Medulla oblongata (tissue), 1 donor: ENCODE measurements around the gene MEOX1.
A peak's percentile ranks its signal among the peaks of the same experiment; 100 is the strongest.

Source experiments
- DNase-seq: peaks from one replicate; pipeline ENCODE4 v3.0.0-alpha.2; 2015; ENCODE audit errors: extremely low spot score

The MEOX1 gene

DNA sequence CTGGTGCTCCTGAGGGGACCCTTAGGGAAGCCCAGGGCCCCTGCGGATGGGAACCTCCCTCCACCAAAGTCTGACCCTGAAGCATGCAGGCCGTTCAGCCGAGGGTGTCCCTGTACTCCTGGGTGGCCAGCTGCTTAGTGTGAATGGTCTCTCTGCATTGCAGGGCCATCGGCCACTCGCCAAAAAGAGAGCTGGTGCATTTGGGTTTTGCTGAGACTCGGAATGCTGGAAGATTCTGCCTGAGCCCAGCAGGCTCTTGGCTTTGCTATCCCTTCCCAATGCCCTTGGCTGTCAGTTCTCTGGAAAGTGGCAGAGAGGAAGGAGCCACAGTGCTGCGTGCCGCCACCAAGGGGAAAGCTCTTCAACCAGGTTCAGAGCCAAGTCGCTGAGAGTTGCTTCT, 2.8 kb downstream of the MEOX1 start:
- peak; percentile 55 for DNase-seq

DNA sequence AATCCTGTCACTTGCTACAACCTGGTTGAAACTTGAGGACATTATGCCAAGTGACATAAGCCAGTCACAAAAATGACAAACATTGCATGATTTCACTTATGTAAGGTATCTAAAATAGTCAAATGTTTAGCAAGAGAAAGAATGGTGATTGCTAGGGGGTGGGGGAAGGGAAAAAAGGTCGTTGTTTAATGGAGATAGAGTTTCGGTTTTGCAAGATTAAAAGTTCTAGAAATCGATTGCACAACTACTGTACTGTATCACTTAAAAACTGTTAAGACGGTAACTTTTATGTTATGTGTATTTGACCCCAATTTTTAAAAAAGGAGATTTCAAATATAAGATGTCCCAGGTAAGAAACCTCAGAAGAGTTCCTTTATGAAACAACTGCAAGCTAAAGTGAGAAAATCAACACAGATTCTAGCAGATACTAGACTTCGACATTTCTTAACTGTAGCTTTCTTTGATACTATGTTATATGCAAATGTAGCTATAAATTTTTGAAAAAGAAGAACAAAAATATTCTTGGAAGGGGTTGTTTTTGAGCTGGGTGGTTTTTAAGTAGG, 5.9 kb downstream of the MEOX1 start:
- no peak for DNase-seq

DNA sequence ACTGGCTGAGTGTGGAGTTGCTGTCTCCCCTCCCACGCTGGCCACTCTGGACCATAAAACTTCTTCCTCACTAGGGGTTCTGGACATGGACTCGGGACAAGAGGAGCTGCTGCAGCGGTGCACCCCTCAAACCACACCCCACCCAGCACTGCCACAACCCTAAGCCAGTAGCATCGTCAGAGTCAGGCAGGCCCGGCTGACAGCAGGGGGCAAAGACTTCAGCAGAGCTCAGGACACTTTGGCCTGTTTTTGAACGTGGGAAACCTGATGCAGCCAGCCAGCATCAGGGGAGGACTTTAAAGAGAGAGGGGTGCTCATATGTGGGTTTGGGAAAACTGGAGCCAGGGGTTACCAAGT, 9.6 kb downstream of the MEOX1 start:
- no peak for DNase-seq

- no peak for DNase-seq
Observed at GRCh38 chr17:43650471-43650870, 11.3 kb downstream of the MEOX1 start.

DNA sequence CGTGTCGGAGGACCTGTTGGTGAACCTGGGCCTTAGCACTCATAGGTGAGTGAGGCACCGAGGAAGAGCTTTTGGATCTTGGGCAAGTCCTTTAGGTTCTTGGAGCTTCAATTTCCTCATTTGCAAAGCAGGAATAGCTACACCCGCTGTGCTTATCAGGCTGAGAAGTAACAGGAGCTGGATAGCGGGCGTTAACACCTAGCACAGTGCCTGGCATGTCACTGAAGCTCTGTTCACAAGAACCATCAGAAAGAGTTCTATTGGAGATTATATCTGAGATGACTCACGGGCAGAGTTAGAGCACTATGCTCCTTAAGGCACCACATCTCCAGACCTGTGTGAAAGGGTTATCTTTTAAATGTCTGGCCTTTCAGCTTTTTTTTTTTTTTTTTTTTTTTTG, 12.8 kb downstream of the MEOX1 start:
- no peak for DNase-seq

DNA sequence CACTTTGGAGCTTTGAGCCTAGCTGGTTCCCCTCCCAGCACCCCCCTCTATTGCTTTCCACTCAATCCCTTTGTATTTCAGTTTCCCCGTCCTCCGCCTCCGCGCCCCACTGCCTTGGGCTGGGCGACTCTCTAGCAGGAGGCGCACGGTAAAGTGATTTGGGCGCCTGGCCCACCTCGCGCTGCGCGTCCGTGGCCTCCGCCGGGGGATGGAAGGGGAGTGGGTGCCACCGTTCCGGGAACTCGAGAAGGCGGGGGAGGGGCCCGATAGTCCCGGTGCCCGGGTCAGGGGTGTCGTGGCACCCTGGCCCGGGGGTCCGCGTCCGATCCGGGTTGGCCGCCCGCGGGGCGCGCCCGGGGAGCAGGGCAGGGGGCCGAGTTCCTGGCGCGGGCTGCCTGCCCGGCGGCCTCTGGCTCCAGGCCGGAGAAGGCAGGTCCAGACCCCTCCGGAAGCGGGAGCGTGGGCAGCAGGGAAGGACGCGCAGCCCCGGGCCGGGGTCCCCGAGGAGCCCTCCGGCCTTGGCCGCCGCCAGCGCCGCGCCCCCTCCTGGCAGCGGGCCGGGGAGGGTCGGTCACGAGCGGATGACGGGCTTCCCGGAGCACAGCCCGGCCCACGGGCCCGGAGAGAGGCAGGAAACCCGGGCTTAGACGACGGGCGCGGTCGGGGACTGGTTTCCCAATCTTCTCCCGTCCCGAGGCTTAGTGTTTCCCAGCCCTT, 15.8 kb downstream of the MEOX1 start:
- DNase-seq = no peak

DNA sequence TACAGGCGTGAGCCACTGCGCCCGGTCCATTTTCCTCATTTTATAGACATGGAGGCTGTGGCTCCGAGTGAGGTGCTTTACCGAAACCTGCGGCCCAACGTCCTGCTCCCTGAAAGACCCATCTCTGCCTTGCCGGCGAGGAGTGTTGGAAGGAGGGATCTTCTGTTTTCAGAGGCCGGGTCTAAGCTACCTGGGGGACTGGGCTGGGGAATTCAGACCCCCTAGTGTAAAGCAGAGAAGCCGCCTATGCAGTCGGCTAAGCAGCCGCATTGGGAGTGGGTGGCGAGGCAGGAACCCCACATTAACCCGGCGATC, 16.3 kb downstream of the MEOX1 start:
- no peak for DNase-seq

- no peak for DNase-seq
Observed at GRCh38 chr17:43644081-43644480, 17.6 kb downstream of the MEOX1 start.

- no peak for DNase-seq
Observed at GRCh38 chr17:43641416-43641815, 20.3 kb downstream of the MEOX1 start.

GRCh38 chr17:43640491-43641252, 21.1 kb downstream of the MEOX1 start:
- DNase-seq = no peak

DNA sequence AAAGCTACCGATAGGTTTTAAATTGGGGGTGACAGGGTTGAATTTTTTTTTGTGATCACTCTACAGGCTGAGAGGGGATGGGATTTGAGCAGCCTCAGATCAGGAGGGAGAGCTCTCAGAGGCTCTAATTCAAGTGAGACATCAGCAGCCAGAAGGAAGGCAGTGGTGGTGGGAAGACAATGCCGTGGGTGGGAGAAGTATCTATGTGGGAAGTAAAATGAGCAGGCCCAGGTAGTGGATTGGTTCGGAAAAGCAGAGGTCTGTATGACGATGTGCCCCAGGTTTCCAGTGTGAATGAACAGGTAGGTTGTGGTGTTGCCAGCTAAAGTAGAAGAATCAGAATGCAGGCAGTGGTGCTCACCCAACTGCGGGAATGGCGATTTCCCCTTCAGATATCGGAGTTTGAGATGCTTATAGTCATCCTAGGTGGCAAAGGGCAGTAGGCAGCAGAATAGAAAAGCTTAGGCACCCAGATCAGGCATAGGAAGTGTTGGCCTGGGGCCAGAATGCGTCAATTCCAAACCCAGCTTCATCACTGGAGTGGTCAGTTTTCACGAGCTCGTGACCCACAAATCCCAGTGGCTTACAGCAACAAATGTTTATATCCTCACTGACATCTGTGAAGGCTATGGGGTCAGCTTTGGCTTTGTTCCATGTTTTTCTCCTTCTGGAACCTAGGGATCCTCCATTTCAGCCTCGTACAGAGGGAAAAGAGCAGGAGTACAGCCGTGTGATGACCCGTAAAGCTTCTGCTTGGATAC, 24.0 kb downstream of the MEOX1 start:
- no peak for DNase-seq

GRCh38 chr17:43636426-43636825, 25.3 kb downstream of the MEOX1 start:
- no peak for DNase-seq

- DNase-seq = peak; percentile 11
Observed at GRCh38 chr17:43634591-43635125, 27.1 kb downstream of the MEOX1 start.

GRCh38 chr17:43632221-43632620, 29.5 kb downstream of the MEOX1 start:
- no peak for DNase-seq

DNA sequence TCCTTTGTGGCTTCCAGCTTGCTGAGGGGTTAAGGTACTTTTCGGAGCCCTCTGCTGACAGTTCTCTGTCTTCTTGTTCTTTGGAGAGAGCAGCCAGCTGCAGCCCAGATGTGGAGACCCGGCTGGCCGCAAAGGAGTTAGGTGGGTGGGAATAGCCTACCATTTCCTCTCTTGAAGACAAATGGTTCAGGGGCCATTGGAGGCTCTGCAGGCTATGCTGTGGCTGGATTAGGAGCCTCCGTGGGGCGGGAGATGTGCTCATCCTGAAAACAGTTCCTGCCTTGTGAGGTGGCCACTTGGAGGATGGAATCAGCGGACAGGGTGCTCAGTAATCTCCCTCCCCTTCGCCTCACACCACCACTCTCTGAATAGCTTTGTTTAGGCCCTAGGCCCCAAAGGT, 30.3 kb downstream of the MEOX1 start:
- no peak for DNase-seq

GRCh38 chr17:43628089-43628650, 33.6 kb downstream of the MEOX1 start:
- no peak for DNase-seq

DNA sequence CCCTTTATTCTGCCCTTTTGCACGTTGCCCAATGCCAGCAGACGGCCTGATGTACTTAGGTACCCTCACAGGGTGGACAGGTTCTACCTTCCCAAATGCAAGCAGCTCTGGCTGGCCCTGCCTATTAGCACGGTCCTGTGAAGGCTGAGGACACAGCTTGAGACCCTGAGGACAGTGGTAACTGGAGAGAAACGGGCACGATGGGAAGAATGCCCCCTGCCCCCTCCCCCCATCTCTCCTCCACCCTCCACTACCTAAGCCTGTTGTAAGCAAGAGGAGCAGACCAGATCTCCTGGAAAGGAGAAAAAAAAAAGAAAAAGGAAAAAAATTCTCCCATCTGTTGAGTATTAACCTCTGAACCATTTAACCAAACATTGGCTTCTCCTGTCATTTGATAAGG, 34.1 kb downstream of the MEOX1 start:
- DNase-seq = no peak

- DNase-seq = no peak
Observed at GRCh38 chr17:43626023-43626422, 35.7 kb downstream of the MEOX1 start.

DNA sequence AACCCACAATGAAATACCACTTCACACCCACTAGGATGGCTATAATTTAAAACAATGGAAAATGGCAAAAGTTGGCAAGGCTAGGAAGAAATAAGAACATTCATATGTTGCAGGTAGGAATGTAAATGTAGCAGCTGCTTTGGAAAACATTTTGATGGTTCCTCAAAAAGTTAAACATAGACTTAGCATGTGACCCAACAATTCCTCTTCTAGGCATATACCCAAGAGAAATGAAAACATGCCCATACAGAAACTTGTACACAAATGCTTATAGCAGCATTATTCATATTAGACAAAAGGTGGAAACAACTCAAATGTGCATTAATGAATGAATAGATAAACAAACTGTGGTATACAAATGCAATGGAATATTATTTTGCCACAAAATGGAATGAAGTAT, 36.1 kb downstream of the MEOX1 start:
- no peak for DNase-seq

GRCh38 chr17:43620581-43620980, 41.1 kb downstream of the MEOX1 start:
- DNase-seq = no peak

DNA sequence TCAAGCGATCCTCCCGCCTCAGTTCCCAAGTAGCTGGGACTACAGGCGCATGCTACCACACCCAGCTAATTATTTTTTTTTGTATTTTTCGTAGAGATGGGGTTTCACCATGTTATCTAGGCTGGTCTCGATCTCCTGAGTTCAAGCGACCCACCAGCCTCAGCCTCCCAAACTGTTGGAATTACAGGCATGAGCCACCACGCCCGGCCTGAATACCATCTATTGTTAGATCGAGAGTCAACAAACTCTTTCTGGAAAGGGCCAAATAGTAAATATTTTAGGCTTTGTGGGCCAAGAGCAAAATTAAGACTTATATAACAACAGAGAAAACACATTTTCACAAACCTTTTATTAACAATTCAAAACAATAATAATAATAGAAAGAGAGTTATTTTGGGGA, 41.6 kb downstream of the MEOX1 start:
- DNase-seq = no peak

DNA sequence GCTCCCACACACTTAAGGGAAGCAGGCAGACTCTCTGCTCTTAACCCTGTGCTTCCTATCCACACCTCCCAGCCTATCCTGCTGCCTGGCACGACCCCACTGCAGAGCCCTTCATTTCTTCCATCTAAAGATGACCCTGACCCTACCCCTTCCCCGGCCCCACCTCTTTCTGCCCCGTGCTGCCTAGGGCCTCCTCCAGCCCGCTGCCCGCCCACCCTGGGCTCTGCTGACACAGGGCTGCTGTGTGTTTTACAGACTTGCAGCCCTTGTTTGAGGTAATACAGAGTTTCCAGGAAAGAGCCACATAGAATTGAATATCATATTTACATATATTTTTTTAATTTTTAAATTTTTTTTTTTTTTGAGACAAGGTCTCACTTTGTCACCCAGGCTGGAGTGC, 42.0 kb downstream of the MEOX1 start:
- no peak for DNase-seq
